ENCODE data around the gene ZBTB5.
"Not testable (repeated sequence)": the region's sequence is repeated elsewhere in the genome, so short reads cannot be mapped to it uniquely, and the experiment has no call there.

ZBTB5 gene

DNA sequence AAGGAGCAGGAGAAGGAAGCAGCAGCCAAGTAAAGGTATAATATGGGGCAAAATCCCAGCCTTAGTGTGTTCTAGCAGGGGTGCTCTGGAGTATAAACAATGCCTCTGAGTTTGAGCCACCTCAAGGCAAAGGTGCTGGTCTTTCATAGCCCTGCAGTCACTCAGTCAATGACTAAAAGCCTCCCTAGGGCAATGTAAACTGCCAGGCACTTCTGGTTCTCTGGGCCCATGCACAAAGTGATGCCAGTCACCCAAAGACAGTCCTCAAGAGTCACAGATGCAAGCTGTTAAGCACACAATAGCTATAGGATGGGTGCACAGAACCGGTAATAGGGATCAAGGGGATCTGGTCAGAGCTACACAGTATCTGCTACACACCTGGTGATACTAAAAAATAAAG lies 12.6 kb downstream of the ZBTB5 start:
- no peak for DNase-seq (ENCODE audit: low read depth in 2 of 2, low spot score in 1 of 2)

DNA sequence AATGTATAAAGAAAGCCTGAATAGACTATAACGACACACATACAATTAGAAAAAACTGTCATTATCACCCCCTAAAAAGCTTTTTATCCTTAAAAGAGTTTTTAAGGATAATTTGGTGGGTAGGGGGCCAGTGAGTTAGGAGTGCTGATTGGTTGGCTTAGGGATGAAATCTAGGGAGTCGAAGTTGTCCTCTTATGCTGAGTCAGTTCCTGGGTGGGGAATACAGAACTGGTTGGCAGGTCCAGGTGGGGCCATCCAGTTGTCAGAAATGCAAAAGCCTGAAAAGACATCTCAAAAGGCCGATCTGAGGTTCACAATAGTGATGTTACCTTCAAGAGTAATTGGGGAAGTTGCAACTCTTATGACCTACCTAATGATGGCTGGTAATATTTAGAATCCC lies 13.6 kb downstream of the ZBTB5 start:
- DNase-seq (ENCODE audit: low read depth in 2 of 2, low spot score in 1 of 2), result no peak

DNA sequence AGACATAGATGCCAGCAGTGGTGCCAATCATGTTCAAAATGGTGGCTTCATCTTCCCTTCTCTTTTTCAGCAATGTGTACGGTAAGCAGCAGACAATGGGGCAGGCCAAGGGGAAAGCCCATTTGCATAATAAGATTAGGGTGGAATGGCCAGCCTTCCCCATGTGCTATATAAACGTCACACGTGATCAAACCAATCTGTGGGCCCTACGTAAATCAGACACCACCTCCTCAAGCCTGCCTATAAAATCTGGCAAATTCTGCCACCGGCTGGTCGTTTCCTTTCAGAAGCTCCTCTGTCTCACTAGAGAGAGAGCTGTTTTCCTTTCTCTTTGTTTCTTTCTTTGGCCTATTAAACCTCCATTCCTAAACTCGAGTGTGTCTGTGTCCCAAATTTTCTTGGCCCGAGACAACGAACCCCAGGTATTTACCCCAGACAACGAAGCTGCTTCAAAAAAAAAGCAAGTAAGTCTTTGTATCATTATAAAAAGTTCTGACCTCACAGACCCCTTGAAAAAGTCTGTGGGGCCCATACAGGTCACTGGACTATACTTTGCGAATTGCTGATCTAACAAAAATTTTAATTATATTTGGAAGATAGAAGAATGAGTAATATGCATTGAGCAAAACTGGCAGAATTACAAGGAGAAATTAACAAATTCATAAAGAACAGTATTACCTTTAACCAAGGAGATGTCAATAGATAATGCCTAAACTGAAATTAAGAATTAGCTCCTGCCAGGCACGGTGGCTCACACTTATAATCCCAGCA lies 15.2 kb downstream of the ZBTB5 start:
- no peak for DNase-seq (ENCODE audit: low read depth in 2 of 2, low spot score in 1 of 2)

DNA sequence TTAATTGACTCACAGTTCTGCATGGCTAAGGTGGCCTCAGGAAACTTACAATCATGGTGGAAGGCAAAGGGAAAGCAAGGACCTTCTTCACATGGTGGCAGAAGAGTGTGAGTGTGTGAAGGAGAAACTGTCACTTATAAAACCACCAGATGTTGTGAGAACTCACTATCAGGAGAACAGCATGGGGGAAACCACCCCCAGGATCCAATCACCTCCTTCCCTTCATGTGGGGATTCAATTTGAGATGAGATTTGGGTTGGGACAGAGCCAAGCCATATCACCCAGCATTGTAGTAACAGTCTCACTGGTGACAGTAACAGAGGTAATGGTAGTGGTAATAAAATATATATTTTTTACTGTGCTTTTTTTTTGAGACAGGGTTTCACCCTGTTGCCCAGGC lies 18.1 kb downstream of the ZBTB5 start:
- DNase-seq (ENCODE audit: low read depth in 2 of 2, low spot score in 1 of 2), result no peak

DNA sequence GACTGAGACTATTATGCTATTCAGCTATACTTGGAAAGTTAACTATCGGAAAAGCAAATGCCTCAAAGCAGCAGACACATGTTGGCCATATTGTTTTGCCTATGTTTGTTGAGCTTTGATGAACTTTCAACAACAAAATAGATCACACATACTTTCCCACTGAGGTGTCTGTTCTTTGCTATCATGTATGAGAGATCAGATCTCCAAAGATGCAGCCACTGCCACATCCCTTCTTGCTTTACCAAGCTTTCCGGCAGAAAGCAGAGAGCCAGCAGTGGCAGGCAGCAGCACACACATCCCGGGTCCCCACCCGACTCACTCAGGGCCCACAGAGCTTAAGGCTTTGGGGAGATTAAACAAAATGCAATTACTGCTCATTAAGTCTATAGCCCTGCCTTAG lies 18.8 kb downstream of the ZBTB5 start:
- no peak for DNase-seq (ENCODE audit: low read depth in 2 of 2, low spot score in 1 of 2)

DNA sequence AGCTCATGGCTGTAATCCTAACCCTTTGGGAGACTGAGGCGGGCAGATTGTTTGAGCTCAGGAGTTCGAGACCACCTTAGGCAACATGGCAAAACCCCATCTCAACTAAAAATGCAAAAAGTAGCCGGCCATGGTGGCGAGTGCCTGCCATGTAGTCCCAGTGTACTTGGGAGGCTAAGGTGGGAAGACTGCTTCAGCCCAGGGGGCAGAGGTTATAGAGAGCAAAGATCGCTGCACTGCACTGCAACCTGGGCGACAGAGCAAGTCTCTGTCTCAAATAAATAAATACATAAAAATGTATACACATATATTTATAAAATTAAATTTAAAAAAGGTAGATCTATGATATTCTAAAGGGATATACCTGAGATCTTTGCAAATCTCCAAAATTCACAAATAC lies 19.4 kb downstream of the ZBTB5 start:
- no peak for DNase-seq (ENCODE audit: low read depth in 2 of 2, low spot score in 1 of 2)

DNA sequence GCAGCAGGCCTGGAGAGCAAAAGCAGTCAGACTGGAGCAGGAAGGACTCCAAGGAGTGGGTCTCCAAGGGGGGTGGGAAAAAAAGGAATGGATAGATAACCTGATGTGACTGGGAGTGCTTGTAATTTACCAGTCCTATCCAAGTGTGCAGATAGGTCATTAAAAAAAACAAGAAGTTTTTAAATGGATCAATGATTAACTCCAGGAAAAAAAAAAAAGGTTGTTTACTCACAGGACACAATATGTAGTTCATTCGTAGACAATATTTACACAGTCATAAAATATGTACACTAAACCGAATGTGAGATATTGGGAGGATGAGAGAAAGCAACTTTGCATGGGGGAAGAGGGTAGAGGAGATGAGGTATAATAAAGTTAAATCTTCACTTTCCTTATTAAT lies 20.4 kb downstream of the ZBTB5 start:
- no peak for DNase-seq (ENCODE audit: low read depth in 2 of 2, low spot score in 1 of 2)

DNA sequence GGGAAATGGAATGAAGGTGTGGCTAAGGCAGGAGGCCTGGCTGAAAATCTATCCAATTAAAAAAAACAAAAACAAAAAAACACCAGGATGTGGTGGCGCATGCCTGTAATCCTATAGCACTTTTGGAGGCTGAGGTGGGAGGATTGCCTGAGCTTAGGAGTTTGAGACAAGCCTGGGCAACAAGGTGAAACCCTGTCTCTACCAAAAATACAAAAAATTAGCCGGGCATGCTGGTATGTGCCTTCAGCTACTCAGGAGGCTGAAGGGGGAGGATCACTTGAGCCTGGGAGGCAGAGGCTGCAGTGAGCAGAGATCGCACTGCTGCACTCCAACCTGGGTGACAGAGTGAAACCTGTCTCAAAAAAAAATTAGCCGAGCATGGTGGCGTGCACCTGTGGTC lies 21.7 kb downstream of the ZBTB5 start:
- no peak for DNase-seq (ENCODE audit: low read depth in 2 of 2, low spot score in 1 of 2)

DNA sequence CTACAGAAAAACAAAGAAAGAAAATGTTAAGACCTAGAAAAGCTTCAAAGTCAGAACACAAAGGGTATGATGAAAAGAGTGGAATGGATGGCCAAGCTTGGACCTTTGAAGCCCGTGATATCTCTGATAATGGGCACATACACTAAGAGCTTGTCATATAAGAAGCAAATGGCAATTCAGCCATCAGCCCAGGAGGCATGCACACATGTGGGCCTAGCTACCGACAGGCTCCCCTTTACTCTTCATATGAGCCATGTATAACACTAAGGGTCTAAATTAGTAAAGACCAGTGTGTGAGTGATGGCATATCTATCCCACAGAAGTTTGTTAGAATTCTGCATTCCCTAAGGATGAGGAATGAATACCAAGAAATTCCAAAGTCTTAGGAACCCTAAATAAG lies 22.7 kb downstream of the ZBTB5 start:
- DNase-seq (ENCODE audit: low read depth in 2 of 2, low spot score in 1 of 2), result no peak

DNA sequence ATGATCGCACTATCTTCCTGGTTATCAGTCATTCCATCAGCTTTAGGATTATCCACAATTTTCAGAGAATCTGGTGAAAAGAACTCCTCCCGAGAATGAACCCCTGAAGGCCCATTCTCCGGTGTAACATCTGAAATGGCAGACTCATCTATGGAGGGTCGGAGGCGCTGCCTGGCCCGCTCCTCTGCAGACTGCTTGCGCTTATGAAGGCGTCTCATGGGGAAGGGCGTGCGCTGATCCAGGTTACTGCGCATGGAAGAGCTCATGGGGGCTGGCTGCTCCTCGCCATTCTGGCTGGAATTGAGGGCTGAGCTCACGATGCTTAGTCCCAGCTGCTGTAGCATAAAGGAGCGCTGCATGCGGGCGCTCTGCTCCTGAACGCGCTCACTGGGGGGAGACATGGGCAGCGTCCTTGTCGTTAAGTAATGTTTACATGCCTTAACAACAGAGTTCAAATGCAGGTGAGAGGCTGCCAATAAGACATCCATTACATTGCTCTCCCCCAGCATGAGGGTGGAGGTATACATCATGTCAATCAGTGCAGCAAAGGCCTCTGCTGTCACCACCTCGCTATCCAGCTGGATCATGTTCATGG lies 23.4 kb downstream of the ZBTB5 start:
- DNase-seq (ENCODE audit: low read depth in 2 of 2, low spot score in 1 of 2), result no peak

DNA sequence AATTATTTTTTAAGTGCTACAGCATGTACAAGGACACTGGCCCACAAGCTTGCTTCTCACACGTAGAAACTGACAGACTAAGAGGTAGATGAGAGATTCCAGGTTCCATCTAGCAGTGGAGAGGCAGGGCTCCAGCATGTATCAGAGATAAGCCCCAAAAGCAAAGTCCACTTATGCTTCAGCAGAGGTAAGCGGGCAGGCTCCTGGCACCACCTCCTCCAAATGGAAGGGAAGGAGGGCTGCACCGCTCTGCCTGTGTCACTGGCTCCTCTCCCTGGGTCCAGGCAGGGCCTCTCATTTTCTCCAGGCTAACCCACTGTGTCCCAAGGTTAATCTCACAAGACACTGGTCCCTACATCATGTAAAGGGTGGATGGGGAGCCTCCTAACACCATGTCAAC lies 26.9 kb downstream of the ZBTB5 start:
- DNase-seq (ENCODE audit: low read depth in 2 of 2, low spot score in 1 of 2), result no peak

DNA sequence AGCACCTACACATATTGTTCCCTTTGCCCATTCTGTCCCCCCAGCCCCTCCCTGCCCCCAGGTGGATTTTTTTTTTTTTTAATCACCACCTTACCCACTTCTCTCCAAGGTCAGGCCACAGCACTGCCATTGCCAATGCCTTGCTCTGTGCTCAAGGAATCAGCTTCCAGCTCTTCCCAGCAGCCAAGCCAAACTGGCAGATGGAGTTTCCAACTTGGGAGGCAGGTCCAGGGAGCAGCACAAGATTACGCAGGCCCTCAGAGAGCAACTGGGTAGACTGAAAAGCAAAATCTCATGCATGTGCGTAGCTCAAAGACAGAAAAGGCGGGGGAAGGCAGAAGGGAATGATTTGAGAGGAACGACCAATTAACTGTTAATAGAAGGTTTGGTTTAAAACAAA lies 27.6 kb downstream of the ZBTB5 start:
- DNase-seq (ENCODE audit: low read depth in 2 of 2, low spot score in 1 of 2), result no peak

DNA sequence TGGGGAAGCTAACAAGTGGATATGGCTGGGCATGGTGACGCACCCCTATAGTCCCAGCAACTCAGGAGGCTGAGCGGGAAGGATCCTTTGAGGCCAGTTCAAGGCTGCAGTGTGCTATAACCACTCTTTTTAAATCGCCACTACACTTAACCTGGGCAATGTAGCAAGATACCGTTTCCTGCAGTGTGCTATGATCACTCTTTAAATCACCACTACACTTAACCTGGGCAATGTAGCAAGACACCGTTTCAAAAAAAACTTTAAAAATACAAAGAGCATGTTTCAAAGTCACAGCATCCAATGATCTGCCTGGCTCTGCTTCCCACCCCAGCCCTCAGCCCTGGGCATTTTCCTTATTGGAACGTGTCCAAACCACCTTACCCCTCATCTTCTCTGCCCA lies 28.2 kb downstream of the ZBTB5 start:
- no peak for DNase-seq (ENCODE audit: low read depth in 2 of 2, low spot score in 1 of 2)

DNA sequence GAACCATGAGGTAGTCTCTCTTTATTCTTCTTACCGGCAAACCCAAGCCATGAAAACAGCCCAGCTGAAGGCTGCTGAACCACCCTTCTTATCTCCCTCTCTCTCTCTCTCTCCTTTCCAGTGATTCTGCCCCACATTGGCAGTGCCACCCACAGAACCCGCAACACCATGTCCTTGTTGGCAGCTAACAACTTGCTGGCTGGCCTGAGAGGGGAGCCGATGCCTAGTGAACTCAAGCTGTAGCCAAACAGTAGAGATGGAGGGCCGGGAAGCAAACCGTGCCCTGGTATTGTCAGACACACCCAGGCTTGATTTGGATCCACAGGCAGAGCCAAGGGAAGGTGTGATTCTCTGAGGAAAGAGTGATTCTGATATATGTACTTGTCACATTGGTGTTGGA lies 28.7 kb downstream of the ZBTB5 start:
- no peak for DNase-seq (ENCODE audit: low read depth in 2 of 2, low spot score in 1 of 2)

DNA sequence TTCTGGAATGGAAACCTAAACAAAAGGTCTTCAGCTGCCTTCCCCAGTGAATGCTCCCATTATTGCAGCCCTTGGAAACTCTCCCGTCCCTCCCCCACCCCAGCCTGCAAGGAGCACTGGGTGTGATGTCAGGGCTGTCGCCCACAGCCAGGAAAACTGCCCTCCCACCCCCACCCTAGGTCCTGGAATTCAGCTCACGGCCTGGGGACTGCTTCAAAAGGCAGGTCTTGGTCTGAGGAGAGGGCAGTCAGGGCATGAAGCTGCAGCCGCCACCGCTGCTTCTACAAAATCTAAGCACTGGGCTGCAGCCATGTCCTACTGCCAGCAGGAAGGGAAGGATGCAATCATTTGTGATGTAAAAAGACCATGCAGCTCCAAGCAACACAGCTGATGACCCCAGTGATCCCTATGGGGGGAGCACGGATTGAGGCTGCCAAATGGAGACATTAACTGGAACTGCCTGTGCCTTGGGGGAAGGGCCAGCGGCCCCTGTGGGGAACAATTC lies 31.3 kb downstream of the ZBTB5 start:
- no peak for DNase-seq (ENCODE audit: low read depth in 2 of 2, low spot score in 1 of 2)

DNA sequence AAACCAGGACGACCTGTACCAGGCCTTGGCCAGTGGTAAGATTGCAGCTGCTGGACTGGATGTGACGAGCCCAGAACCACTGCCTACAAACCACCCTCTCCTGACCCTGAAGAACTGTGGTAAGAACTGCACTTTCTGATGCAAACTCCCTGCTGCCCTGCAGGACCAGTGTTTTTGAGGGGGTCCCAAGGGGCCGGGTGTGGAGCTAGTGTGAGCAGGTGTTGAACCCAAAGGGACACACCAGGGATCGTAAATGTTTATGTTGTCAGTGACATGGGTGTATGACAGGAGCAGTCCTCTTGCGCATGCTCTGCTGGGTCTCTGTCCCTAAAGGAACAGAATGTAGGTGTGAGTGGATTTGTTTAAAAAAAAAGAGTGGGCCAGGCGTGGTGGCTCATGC lies 33.2 kb downstream of the ZBTB5 start:
- no peak for DNase-seq (ENCODE audit: low read depth in 2 of 2, low spot score in 1 of 2)

DNA sequence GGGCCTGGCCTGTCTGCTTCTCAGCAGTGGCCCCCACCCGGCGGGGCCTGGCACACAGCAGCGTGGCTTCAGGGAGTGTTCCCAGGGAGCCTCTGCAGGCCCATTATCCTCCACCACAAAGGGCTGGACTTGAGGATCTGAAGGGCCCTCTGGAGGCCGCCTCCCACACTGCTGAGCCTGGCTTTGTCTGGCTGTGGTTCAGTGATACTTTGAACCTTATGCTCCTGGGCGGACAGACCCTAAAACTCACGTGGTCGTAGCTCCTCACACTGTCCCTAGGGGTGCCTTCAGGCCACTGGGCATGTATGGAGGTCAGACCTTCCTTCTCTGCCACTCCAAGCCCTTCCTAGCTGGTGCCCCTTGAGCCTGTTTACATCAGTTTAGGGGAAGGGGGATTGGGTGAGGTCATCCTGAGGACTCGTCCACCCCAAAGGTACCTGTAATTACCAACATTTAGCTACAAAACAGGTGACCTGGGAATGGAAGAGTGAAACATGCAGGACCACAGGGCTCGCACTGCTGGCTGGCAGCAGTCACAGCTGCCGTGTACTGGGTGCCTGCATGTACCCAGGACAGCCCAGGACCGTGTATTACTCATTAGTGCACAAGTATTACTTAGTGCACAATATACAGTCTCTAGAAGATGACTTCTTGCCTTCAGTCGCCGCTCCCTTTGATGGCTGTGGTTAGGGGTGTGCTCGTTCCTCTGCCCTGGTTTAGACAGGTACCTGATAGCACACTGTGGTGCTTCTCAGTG lies 34.2 kb downstream of the ZBTB5 start:
- no peak for DNase-seq (ENCODE audit: low read depth in 2 of 2, low spot score in 1 of 2)

DNA sequence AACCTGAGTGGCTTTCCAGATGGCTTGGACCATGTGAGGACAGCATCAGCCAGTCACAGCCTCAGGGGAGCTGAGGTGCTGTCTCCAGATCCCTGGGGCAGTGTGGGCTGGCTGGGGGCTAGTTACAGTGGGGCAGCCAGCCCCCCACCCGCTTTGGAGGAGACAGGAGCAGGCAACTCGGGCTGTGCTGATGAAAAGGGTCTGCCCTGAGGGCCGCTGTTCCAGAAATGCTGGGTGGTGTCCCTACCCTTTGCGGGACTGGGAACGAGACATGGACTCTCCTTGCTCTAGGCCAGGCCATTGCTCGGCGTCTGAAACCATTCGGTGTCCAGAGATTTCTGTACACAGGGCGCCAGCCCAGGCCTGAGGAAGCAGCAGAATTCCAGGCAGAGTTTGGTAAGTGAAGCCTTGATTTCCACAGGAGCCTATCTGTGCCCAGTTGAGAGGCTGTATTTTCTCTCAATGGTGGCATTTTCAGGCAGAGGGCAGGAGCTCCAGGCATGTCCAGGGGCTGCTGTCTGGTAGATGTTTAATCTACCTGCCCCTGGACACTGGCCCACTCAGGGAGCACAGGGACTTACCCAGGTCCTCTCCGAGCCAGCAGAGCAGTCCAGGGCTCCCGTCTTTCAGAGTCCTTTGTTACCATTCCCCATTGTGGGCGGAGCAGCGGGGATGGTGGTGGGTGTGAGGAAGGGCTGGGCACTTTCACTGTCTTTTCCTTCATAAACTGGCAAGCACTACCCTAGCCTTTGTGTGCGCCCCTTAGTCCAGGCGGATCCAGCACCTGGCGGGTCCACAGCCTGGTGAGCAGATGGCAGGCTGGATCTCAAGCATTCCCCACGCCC lies 35.6 kb downstream of the ZBTB5 start:
- no peak for DNase-seq (ENCODE audit: low read depth in 2 of 2, low spot score in 1 of 2)

DNA sequence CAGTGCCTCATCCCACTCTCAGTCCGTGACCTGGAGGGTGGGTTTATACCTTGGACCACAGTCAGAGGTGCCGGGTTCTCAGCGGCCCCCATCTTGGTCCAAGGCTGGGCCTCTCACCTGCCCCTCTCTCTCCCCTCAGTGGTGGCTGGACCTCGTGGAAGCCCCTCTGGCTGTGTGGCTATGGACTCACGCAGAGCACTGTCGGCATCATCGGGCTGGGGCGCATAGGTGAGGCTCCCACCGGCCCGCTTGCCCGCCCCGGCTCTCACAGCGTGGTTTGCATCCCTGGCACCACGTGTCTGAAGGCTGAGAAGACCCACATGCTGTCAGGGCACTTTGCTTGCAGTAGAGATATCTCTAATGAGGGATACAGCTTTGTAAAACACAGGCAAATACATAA lies 36.9 kb downstream of the ZBTB5 start:
- DNase-seq (ENCODE audit: low read depth in 2 of 2, low spot score in 1 of 2), result no peak

DNA sequence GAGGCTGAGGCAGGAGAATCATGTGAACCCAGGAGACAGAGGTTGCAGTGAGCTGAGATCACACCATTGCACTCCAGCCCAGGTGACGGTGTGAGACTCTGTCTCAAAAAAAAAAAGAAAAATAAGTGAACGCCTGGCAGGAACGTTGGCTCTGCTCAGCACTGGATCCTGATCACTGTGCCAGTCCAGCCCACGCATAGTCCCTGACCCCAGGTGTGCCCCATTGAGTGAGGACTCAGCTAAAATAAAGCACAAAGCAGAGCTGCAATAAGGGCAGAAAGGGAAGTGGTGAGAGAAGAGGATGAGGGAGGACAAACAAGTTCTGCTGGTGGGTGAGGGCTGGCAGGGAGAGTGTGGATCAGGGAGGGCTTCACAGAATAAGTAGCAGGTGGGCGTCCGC lies 38.4 kb downstream of the ZBTB5 start:
- no peak for DNase-seq (ENCODE audit: low read depth in 2 of 2, low spot score in 1 of 2)

DNA sequence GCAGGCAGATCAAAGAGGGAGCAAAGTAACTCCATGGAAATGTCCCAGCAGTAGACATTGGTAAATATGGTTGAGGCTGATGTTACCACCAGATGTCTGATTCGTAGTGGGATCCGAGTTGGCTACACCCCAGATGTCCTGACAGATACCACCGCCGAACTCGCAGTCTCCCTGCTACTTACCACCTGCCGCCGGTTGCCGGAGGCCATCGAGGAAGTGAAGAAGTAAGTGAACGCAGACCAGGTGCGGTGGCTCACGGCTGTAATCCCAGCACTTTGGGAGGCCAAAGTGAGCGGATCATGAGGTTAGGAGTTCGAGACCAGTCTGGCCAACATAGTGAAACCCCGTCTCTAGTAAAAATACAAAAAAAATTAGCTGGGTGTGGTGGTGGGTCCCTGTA lies 38.8 kb downstream of the ZBTB5 start:
- not testable (repeated sequence) for DNase-seq (ENCODE audit: low read depth in 2 of 2, low spot score in 1 of 2)
